ENCODE measurements around the gene SV2C.

SV2C gene

GRCh38 chr5:76376866-76377230 is 293.7 kb downstream of the SV2C start:
- TF ChIP-seq CTCF (IDR thresholded peaks at IDR 0.05; ENCODE audit: low read depth, low read length, missing control alignments) = no peak
- no peak overlapping the region for H3K27ac ChIP-seq
- in situ Hi-C loops (cut with HindIII; ENCODE audit: low pct_ligation_motif_present, low sequenced_read_pairs) = no loop called here
- no peaks in the 10 kb centered on the region for H3K27me3 ChIP-seq (replicated peaks)
- no peaks in the 10 kb centered on the region for H3K36me3 ChIP-seq (replicated peaks)
- H3K4me3 ChIP-seq (ENCODE audit: low read depth, low read length) = no peak overlapping the region
- DNase-seq = no peak

GRCh38 chr5:76378355-76378754 is 295.2 kb downstream of the SV2C start:
- no peaks in the 10 kb centered on the region for H3K27me3 ChIP-seq (replicated peaks)
- in situ Hi-C loops (cut with HindIII; ENCODE audit: low pct_ligation_motif_present, low sequenced_read_pairs) = no loop called here
- H3K36me3 ChIP-seq (replicated peaks) = no peaks in the 10 kb centered on the region
- DNase-seq = no peak
- H3K4me3 ChIP-seq (ENCODE audit: low read depth, low read length) = no peak overlapping the region
- TF ChIP-seq CTCF (IDR thresholded peaks at IDR 0.05; ENCODE audit: low read depth, low read length, missing control alignments) = no peak
- no peak overlapping the region for H3K27ac ChIP-seq

- Histone ChIP-seq H3K36me3 (replicated peaks) (no peaks in the 10 kb centered on the region), H3K27ac (no peak overlapping the region), H3K27me3 (replicated peaks) (no peaks in the 10 kb centered on the region), H3K4me3 (ENCODE audit: low read depth, low read length) (no peak overlapping the region)
- no peak for DNase-seq
- in situ Hi-C loops (cut with HindIII; ENCODE audit: low pct_ligation_motif_present, low sequenced_read_pairs) = no loop called here
- no peak for TF ChIP-seq CTCF (IDR thresholded peaks at IDR 0.05; ENCODE audit: low read depth, low read length, missing control alignments)
Observed at GRCh38 chr5:76379316-76379715, 296.1 kb downstream of the SV2C start.

GRCh38 chr5:76379855-76380254 is 296.7 kb downstream of the SV2C start:
- TF ChIP-seq CTCF (IDR thresholded peaks at IDR 0.05; ENCODE audit: low read depth, low read length, missing control alignments) = no peak
- Histone ChIP-seq H3K36me3 (replicated peaks) (no peaks in the 10 kb centered on the region), H3K27ac (no peak overlapping the region), H3K4me3 (ENCODE audit: low read depth, low read length) (no peak overlapping the region), H3K27me3 (replicated peaks) (no peaks in the 10 kb centered on the region)
- no peak for DNase-seq
- in situ Hi-C loops (cut with HindIII; ENCODE audit: low pct_ligation_motif_present, low sequenced_read_pairs) = no loop called here

- no peak for TF ChIP-seq CTCF (IDR thresholded peaks at IDR 0.05; ENCODE audit: low read depth, low read length, missing control alignments)
- H3K27me3 ChIP-seq (replicated peaks) = no peaks in the 10 kb centered on the region
- DNase-seq = no peak
- no peaks in the 10 kb centered on the region for H3K36me3 ChIP-seq (replicated peaks)
- in situ Hi-C loops (cut with HindIII; ENCODE audit: low pct_ligation_motif_present, low sequenced_read_pairs) = no loop called here
- H3K27ac ChIP-seq = no peak overlapping the region
- H3K4me3 ChIP-seq (ENCODE audit: low read depth, low read length) = no peak overlapping the region
Observed at GRCh38 chr5:76380346-76381066, 297.3 kb downstream of the SV2C start.

All from brain microvascular endothelial cell (primary cell).